Stimulated activated CD8-positive, alpha-beta memory T cell treated with anti-CD3 and anti-CD28 coated beads, Interleukin-12 subunit alpha, Interleukin-12 subunit beta, amount 100 ng/mL, for 24 hours (primary cell): Measurements from ENCODE around the gene ADAM20.
"Not testable (repeated sequence)": the region's sequence is repeated elsewhere in the genome, so short reads cannot be mapped to it uniquely, and the experiment has no call there.

ENCODE experiments used
- DNase-seq: peaks from one replicate; pipeline ENCODE4 v3.0.0-alpha.2; 2020; ENCODE audit errors: extremely low read depth

ADAM20 gene

GRCh38 chr14:70534904-70535303, at the start of gene ADAM20:
Gene ADAM20, minus strand, starts transcription at chr14:70535004. Its CDS starts 10,247 bp downstream, at chr14:70524757.
- DNase-seq = no peak

GRCh38 chr14:70576891-70577290, 42.1 kb upstream of the ADAM20 start:
- no peak for DNase-seq

- no peak for DNase-seq
These were observed 38.2 kb upstream of the ADAM20 start for GRCh38 chr14:70573050-70573449.

- DNase-seq = no peak
These were observed 36.3 kb upstream of the ADAM20 start for GRCh38 chr14:70571139-70571538.

- no peak for DNase-seq
These were observed 33.0 kb upstream of the ADAM20 start for GRCh38 chr14:70567791-70568190.

GRCh38 chr14:70563869-70564268, 29.1 kb upstream of the ADAM20 start:
- no peak for DNase-seq

GRCh38 chr14:70563417-70563816, 28.6 kb upstream of the ADAM20 start:
- no peak for DNase-seq

- no peak for DNase-seq
These were observed 23.6 kb upstream of the ADAM20 start for GRCh38 chr14:70558356-70558755.

- no peak for DNase-seq
These were observed 21.1 kb upstream of the ADAM20 start for GRCh38 chr14:70555890-70556289.

- no peak for DNase-seq
These were observed 3.3 kb upstream of the ADAM20 start for GRCh38 chr14:70538087-70538486.

- DNase-seq = no peak
These were observed 2.0 kb upstream of the ADAM20 start for GRCh38 chr14:70536830-70537229.

- no peak for DNase-seq
These were observed 4.4 kb downstream of the ADAM20 start for GRCh38 chr14:70530417-70530816.

GRCh38 chr14:70527501-70528105, 7.2 kb downstream of the ADAM20 start:
- no peak for DNase-seq

- no peak for DNase-seq
These were observed 9.1 kb downstream of the ADAM20 start for GRCh38 chr14:70525691-70526090.

- no peak for DNase-seq
These were observed 19.0 kb downstream of the ADAM20 start for GRCh38 chr14:70515811-70516210.

GRCh38 chr14:70514168-70515069, 20.4 kb downstream of the ADAM20 start:
- no peak for DNase-seq

- no peak for DNase-seq
These were observed 36.6 kb downstream of the ADAM20 start for GRCh38 chr14:70498191-70498590.

- no peak for DNase-seq
These were observed 45.1 kb downstream of the ADAM20 start for GRCh38 chr14:70489579-70490200.

- DNase-seq = not testable (repeated sequence)
These were observed 57.3 kb downstream of the ADAM20 start for GRCh38 chr14:70477356-70478105.

GRCh38 chr14:70475459-70475858, 59.3 kb downstream of the ADAM20 start:
- DNase-seq = not testable (repeated sequence)

GRCh38 chr14:70473825-70474224, 61.0 kb downstream of the ADAM20 start:
- DNase-seq = no peak
